ENCODE measurements around the gene HOXD13. TPM values are rescaled to one million over a fixed set of nuclear protein-coding genes. Genes with fewer than 3 reads are reported as not detected.

Gene HOXD13
- total RNA-seq, 1 experiment from 2014 or later, result 32.7 TPM

- H3K27me3 ChIP-seq (replicated peaks; ENCODE audit: insufficient read depth, low read depth, low read length, poor library complexity), result no peaks in the 10 kb centered on the region
- TF ChIP-seq CTCF (conservative IDR thresholded peaks at IDR 0.05; ENCODE audit: low read depth, low read length), result no peak
- no peak for TF ChIP-seq EZH2 (IDR thresholded peaks at IDR 0.05; ENCODE audit: borderline replicate concordance, low read depth, low read length, poor library complexity, severe bottlenecking)
- H3K36me3 ChIP-seq (ENCODE audit: insufficient read depth, low read length, poor library complexity, severe bottlenecking), result peaks cover 7% of the 10 kb centered on the region
- H3K4me1 ChIP-seq (ENCODE audit: insufficient read depth, low read length, poor library complexity, severe bottlenecking), result peaks cover 26% of the 10 kb centered on the region
- no peak for DNase-seq (ENCODE audit: low spot score)
- BruUV-seq (replicated peaks), result no TSS peak
- no peaks in the 10 kb centered on the region for H3K9me3 ChIP-seq (ENCODE audit: low read depth, low read length, poor library complexity, severe bottlenecking)
- intact Hi-C loops (cut with micrococcal nuclease; ENCODE audit: unreplicated experiment), result loop anchor here (10.0 kb wide), 1 partner anchor 1089 kb away; the partner anchor contains the start of gene CHN1
- H3K4me3 ChIP-seq (ENCODE audit: low read depth, low read length, poor library complexity, severe bottlenecking), result peak overlapping the region; percentile 68
- POLR2A ChIA-PET (ENCODE audit: low non-redundant PET), result no interaction called here
- peak overlapping the region; percentile 45 for H3K27ac ChIP-seq (ENCODE audit: low read depth, low read length, poor library complexity, severe bottlenecking)
- CTCF ChIA-PET, result no interaction called here
Measured at GRCh38 chr2:176093898-176094249, 1.4 kb downstream of the HOXD13 start.

- ChIA-PET CTCF (no interaction called here), POLR2A (ENCODE audit: low non-redundant PET) (interaction anchor here (0.6 kb wide), 1 partner anchor 924 kb away, joined by 5 read pairs; no protein-coding TSS in a partner anchor)
- no TSS peak for BruUV-seq (replicated peaks)
- no peak for DNase-seq (ENCODE audit: low spot score)
- Histone ChIP-seq H3K27ac (ENCODE audit: low read depth, low read length, poor library complexity, severe bottlenecking) (peak overlapping the region; percentile 45), H3K9me3 (ENCODE audit: low read depth, low read length, poor library complexity, severe bottlenecking) (no peaks in the 10 kb centered on the region), H3K4me3 (ENCODE audit: low read depth, low read length, poor library complexity, severe bottlenecking) (peak overlapping the region; percentile 68), H3K36me3 (ENCODE audit: insufficient read depth, low read length, poor library complexity, severe bottlenecking) (peaks cover 7% of the 10 kb centered on the region), H3K27me3 (replicated peaks; ENCODE audit: insufficient read depth, low read depth, low read length, poor library complexity) (no peaks in the 10 kb centered on the region), H3K4me1 (ENCODE audit: insufficient read depth, low read length, poor library complexity, severe bottlenecking) (peaks cover 26% of the 10 kb centered on the region)
- intact Hi-C loops (cut with micrococcal nuclease; ENCODE audit: unreplicated experiment), result loop anchor here (10.0 kb wide), 1 partner anchor 1090 kb away; the partner anchor contains the start of gene CHN1
- no peak for TF ChIP-seq CTCF (conservative IDR thresholded peaks at IDR 0.05; ENCODE audit: low read depth, low read length)
- TF ChIP-seq EZH2 (IDR thresholded peaks at IDR 0.05; ENCODE audit: borderline replicate concordance, low read depth, low read length, poor library complexity, severe bottlenecking), result no peak
Measured at GRCh38 chr2:176094349-176094748, 1.8 kb downstream of the HOXD13 start.

GRCh38 chr2:176095421-176095820 is 2.9 kb downstream of the HOXD13 start:
- POLR2A ChIA-PET (ENCODE audit: low non-redundant PET), result no interaction called here
- no peak for DNase-seq (ENCODE audit: low spot score)
- TF ChIP-seq CTCF (conservative IDR thresholded peaks at IDR 0.05; ENCODE audit: low read depth, low read length), result no peak
- no peak for TF ChIP-seq EZH2 (IDR thresholded peaks at IDR 0.05; ENCODE audit: borderline replicate concordance, low read depth, low read length, poor library complexity, severe bottlenecking)
- peaks cover 26% of the 10 kb centered on the region for H3K4me1 ChIP-seq (ENCODE audit: insufficient read depth, low read length, poor library complexity, severe bottlenecking)
- no peaks in the 10 kb centered on the region for H3K9me3 ChIP-seq (ENCODE audit: low read depth, low read length, poor library complexity, severe bottlenecking)
- CTCF ChIA-PET, result no interaction called here
- intact Hi-C loops (cut with micrococcal nuclease; ENCODE audit: unreplicated experiment), result loop anchor here (5.0 to 10.0 kb wide), 3 partner anchors 1063 to 1393 kb away; partner anchors contain the start of gene CHN1
- no TSS peak for BruUV-seq (replicated peaks)
- H3K27ac ChIP-seq (ENCODE audit: low read depth, low read length, poor library complexity, severe bottlenecking), result peak overlapping the region; percentile 87
- peak overlapping the region; percentile 68 for H3K4me3 ChIP-seq (ENCODE audit: low read depth, low read length, poor library complexity, severe bottlenecking)
- no peaks in the 10 kb centered on the region for H3K27me3 ChIP-seq (replicated peaks; ENCODE audit: insufficient read depth, low read depth, low read length, poor library complexity)
- peaks cover 7% of the 10 kb centered on the region for H3K36me3 ChIP-seq (ENCODE audit: insufficient read depth, low read length, poor library complexity, severe bottlenecking)
